NT2/D1 (cell line): Measurements from ENCODE around the gene HRH3.

Experiments used
- SUZ12 ChIP-seq: IDR thresholded peaks from 2 replicates; pipeline ENCODE4 v1.6.1; 2011; ENCODE audit not compliant: insufficient read length, insufficient read depth; ENCODE audit errors: extremely low read depth
- YY1 ChIP-seq: IDR thresholded peaks from 2 replicates; pipeline ENCODE4 v1.6.1; 2011; ENCODE audit not compliant: insufficient read length, insufficient read depth
- ZNF274 ChIP-seq: IDR thresholded peaks from 2 replicates; pipeline ENCODE4 v1.6.1; 2011; ENCODE audit warnings: mild to moderate bottlenecking, low read depth, low read length

GRCh38 chr20:62179162-62179504, 40.9 kb downstream of the HRH3 start:
- TF ChIP-seq YY1 (no peak), SUZ12 (no peak), ZNF274 (no peak)
